T follicular helper cell (primary cell): ENCODE data around the gene STING1.
A peak's percentile ranks its signal among the peaks of the same experiment; 100 is the strongest.
"Not testable (repeated sequence)": the region's sequence is repeated elsewhere in the genome, so short reads cannot be mapped to it uniquely, and the experiment has no call there.

Experiments
- DNase-seq: peaks from one replicate; pipeline ENCODE4 v3.0.0-alpha.2; 2020; ENCODE audit warnings: low read depth

Gene STING1

GRCh38 chr5:139440416-139440815, 42.1 kb downstream of the STING1 start:
- not testable (repeated sequence) for DNase-seq

GRCh38 chr5:139439013-139439903, 43.3 kb downstream of the STING1 start, which contains the start of gene DNAJC18:
Gene DNAJC18, minus strand, starts transcription at chr5:139439525. Its CDS starts 80 bp downstream, at chr5:139439445.
- DNase-seq: peak; percentile 86

- DNase-seq: no peak
These were observed 43.9 kb downstream of the STING1 start for GRCh38 chr5:139438707-139439012.

- DNase-seq: no peak
These were observed 46.9 kb downstream of the STING1 start for GRCh38 chr5:139435676-139436075.

GRCh38 chr5:139431706-139432105, 50.9 kb downstream of the STING1 start:
- no peak for DNase-seq

GRCh38 chr5:139430015-139430414, 52.5 kb downstream of the STING1 start:
- DNase-seq: no peak

- no peak for DNase-seq
These were observed 56.2 kb downstream of the STING1 start for GRCh38 chr5:139426203-139426885.
